Natural killer cell treated with Interleukin-12 subunit alpha and Interleukin-12 subunit beta and Interleukin-15 and Interleukin-18, amount 100 ng/mL, for 72 hours (primary cell): Measurements from ENCODE around the gene AFF3. TPM values are rescaled to one million over a fixed set of nuclear protein-coding genes. Genes with fewer than 3 reads are reported as not detected.
A peak's percentile ranks its signal among the peaks of the same experiment; 100 is the strongest.

Experiments
- ATAC-seq, 2 donors: fragments of 150-1000 bp; cut with Tn5 transposase in 1 of 2; sonication (Bioruptor Pico), chemical (Tn5 transposase) in 1 of 2; 2 replicates each; pipeline ENCODE4 v1.10.0; 2021
- DNase-seq: peaks from one replicate; pipeline ENCODE4 v3.0.0; 2022; ENCODE audit warnings: low spot score
- H3K27ac Mint-ChIP-seq, 2 donors: 1 replicate in 1 of 2; 2 replicates in 1 of 2; pipeline ENCODE4 v1.8.0; 2022; ENCODE audit warnings: mixed read lengths in 2 of 2, mild to moderate bottlenecking in 1 of 2, moderate library complexity in 1 of 2
- H3K27me3 Mint-ChIP-seq, 2 donors: 1 replicate in 1 of 2; 2 replicates in 1 of 2; pipeline ENCODE4 v1.8.0; 2022; ENCODE audit warnings: mixed read lengths in 2 of 2
- H3K36me3 Mint-ChIP-seq: one replicate; pipeline ENCODE4 v1.8.0; 2022; ENCODE audit warnings: mixed read lengths
- H3K4me1 Mint-ChIP-seq, 2 donors: 1 replicate in 1 of 2; 2 replicates in 1 of 2; pipeline ENCODE4 v1.8.0; 2022; ENCODE audit warnings: low read depth in 2 of 2, mixed read lengths in 2 of 2, mild to moderate bottlenecking in 1 of 2
- H3K4me3 Mint-ChIP-seq: one replicate; pipeline ENCODE4 v1.8.0; 2022; ENCODE audit warnings: mixed read lengths
- H3K9me3 Mint-ChIP-seq: 2 replicates; pipeline ENCODE4 v1.8.0; 2022; ENCODE audit warnings: mixed read lengths
- total RNA-seq, 2 donors: library from RNA; stranded (reverse); gene quantifications; one replicate each; pipeline ENCODE4 v1.2.3, GENCODE V29; 2022

The AFF3 gene
- total RNA-seq, 2 donors from 2014 or later: 1.5 TPM; not detected in 1

GRCh38 chr2:99797475-99797874 lies 344.9 kb downstream of the AFF3 start:
- peaks cover 7% of the 10 kb centered on the region for H3K36me3 Mint-ChIP-seq
- no peak overlapping the region for H3K27ac Mint-ChIP-seq
- H3K4me1 Mint-ChIP-seq: no peaks in the 10 kb centered on the region
- ATAC-seq (no peak), DNase-seq (no peak)
- no peak overlapping the region for H3K4me3 Mint-ChIP-seq
- peaks cover 6% of the 10 kb centered on the region for H3K9me3 Mint-ChIP-seq
- H3K27me3 Mint-ChIP-seq: peaks cover 8 to 16% of the 10 kb centered on the region in 2 donors

GRCh38 chr2:99794414-99794813 lies 348.0 kb downstream of the AFF3 start:
- DNase-seq (no peak), ATAC-seq (no peak)
- Mint-ChIP-seq H3K27me3 (peaks cover 8 to 16% of the 10 kb centered on the region in 2 donors), H3K4me3 (no peak overlapping the region), H3K9me3 (peaks cover 6% of the 10 kb centered on the region), H3K4me1 (no peaks in the 10 kb centered on the region), H3K36me3 (peaks cover 7% of the 10 kb centered on the region), H3K27ac (no peak overlapping the region)

DNA sequence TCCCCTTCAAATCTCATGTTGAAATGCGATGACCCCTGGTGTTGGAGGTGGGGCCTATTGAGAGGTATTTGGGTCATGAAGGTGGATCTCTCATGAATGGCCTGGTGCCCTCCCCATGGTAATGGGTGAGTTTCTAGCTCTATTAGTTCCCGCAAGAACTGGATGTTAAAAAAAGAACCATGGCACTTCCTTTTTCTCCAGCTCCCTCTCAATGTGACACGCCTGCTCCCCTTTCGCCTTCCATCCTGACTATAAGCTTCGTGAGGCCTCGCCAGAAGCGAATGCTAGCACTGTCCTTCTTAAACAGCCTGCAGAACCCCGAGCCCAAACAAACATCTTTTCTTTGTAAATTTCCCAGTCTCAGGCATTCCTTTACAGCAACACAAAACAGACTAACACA lies 349.4 kb downstream of the AFF3 start:
- no peak for ATAC-seq
- peaks cover 7% of the 10 kb centered on the region for H3K36me3 Mint-ChIP-seq
- DNase-seq: no peak
- no peak overlapping the region for H3K4me3 Mint-ChIP-seq
- peaks cover 8 to 16% of the 10 kb centered on the region in 2 donors for H3K27me3 Mint-ChIP-seq
- H3K27ac Mint-ChIP-seq: no peak overlapping the region
- peaks cover 6% of the 10 kb centered on the region for H3K9me3 Mint-ChIP-seq
- no peaks in the 10 kb centered on the region for H3K4me1 Mint-ChIP-seq

- Mint-ChIP-seq H3K27ac (no peak overlapping the region), H3K4me1 (no peaks in the 10 kb centered on the region), H3K36me3 (no peaks in the 10 kb centered on the region), H3K9me3 (no peaks in the 10 kb centered on the region), H3K27me3 (peaks cover 3 to 8% of the 10 kb centered on the region in 2 donors), H3K4me3 (no peak overlapping the region)
- ATAC-seq (no peak), DNase-seq (no peak)
These were observed 352.5 kb downstream of the AFF3 start for GRCh38 chr2:99789849-99790248.

DNA sequence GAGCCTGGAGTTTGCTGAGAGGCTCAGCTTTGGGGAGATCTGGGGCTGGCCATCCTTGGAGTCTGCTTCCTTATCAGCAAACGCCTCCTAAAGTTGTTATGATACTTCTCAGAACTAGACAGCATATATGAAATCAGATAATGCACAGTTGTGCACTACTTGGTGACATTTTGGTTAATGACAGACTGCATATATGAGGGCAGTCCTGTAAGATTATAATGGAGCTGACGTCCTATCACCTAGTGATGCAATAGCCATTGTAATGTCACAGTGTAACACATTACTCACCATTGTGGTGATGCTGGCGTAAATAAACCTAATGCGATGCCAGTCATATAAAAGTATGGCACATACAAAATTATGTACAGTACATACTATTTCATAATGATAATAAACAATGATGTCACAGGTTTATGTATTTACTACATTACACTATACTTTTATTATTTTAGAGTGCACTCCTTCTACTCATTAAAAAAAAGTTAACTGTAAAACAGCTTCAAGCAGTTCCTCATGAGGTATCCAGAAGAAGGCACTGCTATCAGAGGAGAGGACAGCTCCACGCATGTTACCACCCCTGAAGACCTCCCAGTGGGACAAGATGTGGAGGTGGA lies 354.5 kb downstream of the AFF3 start:
- no peaks in the 10 kb centered on the region for H3K9me3 Mint-ChIP-seq
- no peaks in the 10 kb centered on the region for H3K36me3 Mint-ChIP-seq
- H3K4me3 Mint-ChIP-seq: no peak overlapping the region
- H3K27me3 Mint-ChIP-seq: peaks cover 0 to 2% of the 10 kb centered on the region in 2 donors
- ATAC-seq (no peak), DNase-seq (no peak)
- no peak overlapping the region for H3K27ac Mint-ChIP-seq
- H3K4me1 Mint-ChIP-seq: no peaks in the 10 kb centered on the region

GRCh38 chr2:99786636-99787390 lies 355.6 kb downstream of the AFF3 start:
- DNase-seq (no peak), ATAC-seq (no peak)
- H3K4me3 Mint-ChIP-seq: no peak overlapping the region
- H3K36me3 Mint-ChIP-seq: no peaks in the 10 kb centered on the region
- no peaks in the 10 kb centered on the region for H3K4me1 Mint-ChIP-seq
- H3K27ac Mint-ChIP-seq: no peak overlapping the region
- H3K27me3 Mint-ChIP-seq: peaks cover 0 to 2% of the 10 kb centered on the region in 2 donors
- no peaks in the 10 kb centered on the region for H3K9me3 Mint-ChIP-seq

DNA sequence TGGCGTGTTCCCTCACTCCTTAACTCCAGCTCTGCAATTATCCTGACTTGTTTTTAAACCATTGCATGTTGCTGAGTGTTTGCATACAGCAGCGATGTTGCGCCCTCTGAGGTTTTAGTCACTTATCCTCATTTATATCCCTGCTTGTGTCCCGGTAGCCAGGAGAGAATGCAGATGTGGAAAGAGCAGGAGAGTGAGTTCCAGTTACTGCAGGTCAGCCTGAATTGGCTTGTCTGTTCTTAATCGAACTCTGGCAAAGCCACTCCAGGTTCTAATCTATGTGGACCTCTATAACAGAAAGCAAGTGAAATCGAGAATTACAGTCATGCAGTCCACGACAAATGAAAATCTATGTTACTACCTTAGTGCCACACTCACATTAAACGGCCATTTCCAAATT lies 357.4 kb downstream of the AFF3 start:
- no peak for ATAC-seq
- Mint-ChIP-seq H3K27me3 (peaks cover 9 to 16% of the 10 kb centered on the region in 2 donors), H3K27ac (no peak overlapping the region), H3K36me3 (no peaks in the 10 kb centered on the region), H3K4me3 (no peak overlapping the region), H3K9me3 (peaks cover 4% of the 10 kb centered on the region), H3K4me1 (no peaks in the 10 kb centered on the region)
- no peak for DNase-seq

GRCh38 chr2:99784282-99784681 lies 358.1 kb downstream of the AFF3 start:
- no peak for DNase-seq
- no peaks in the 10 kb centered on the region for H3K36me3 Mint-ChIP-seq
- H3K27ac Mint-ChIP-seq: no peak overlapping the region
- no peaks in the 10 kb centered on the region for H3K4me1 Mint-ChIP-seq
- ATAC-seq: no peak
- H3K9me3 Mint-ChIP-seq: peaks cover 4% of the 10 kb centered on the region
- H3K27me3 Mint-ChIP-seq: peaks cover 9 to 16% of the 10 kb centered on the region in 2 donors
- no peak overlapping the region for H3K4me3 Mint-ChIP-seq

DNA sequence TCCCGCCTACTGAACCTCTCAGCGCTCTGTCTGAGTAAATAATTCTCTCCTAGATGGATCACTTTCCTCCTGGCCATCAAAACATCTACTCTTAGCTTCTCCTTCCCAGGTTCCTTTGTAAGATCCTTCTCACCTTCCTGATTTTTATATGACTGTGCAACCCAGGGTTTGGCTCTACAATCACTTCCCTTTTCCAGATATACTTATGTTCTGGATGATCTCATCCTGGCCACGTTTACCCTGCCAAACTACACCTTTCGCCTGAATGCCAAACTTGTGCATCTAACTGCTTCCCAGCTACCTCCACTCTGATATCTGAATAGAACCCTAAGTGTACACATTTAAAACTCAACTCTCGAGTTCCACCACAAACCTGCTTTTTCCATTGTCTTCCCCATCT lies 362.1 kb downstream of the AFF3 start:
- H3K9me3 Mint-ChIP-seq: peaks cover 4% of the 10 kb centered on the region
- H3K36me3 Mint-ChIP-seq: no peaks in the 10 kb centered on the region
- ATAC-seq: no peak
- H3K27me3 Mint-ChIP-seq: peaks cover 9 to 21% of the 10 kb centered on the region in 2 donors
- H3K4me1 Mint-ChIP-seq: no peaks in the 10 kb centered on the region
- no peak overlapping the region for H3K27ac Mint-ChIP-seq
- no peak overlapping the region for H3K4me3 Mint-ChIP-seq
- no peak for DNase-seq

GRCh38 chr2:99779276-99779675 lies 363.1 kb downstream of the AFF3 start:
- Mint-ChIP-seq H3K27me3 (peaks cover 9 to 25% of the 10 kb centered on the region in 2 donors), H3K27ac (no peak overlapping the region), H3K36me3 (no peaks in the 10 kb centered on the region), H3K4me3 (no peak overlapping the region), H3K4me1 (no peaks in the 10 kb centered on the region), H3K9me3 (peaks cover 4% of the 10 kb centered on the region)
- ATAC-seq: no peak
- no peak for DNase-seq

- H3K4me3 Mint-ChIP-seq: no peak overlapping the region
- ATAC-seq (peak in 1 of 2 donors; percentile 53), DNase-seq (no peak)
- no peaks in the 10 kb centered on the region for H3K36me3 Mint-ChIP-seq
- H3K27me3 Mint-ChIP-seq: peaks cover 13 to 39% of the 10 kb centered on the region in 2 donors
- no peaks in the 10 kb centered on the region for H3K4me1 Mint-ChIP-seq
- H3K9me3 Mint-ChIP-seq: peaks cover 4% of the 10 kb centered on the region
- no peak overlapping the region for H3K27ac Mint-ChIP-seq
These were observed 364.6 kb downstream of the AFF3 start for GRCh38 chr2:99777656-99778290.

GRCh38 chr2:99776906-99777646 lies 365.3 kb downstream of the AFF3 start:
- H3K36me3 Mint-ChIP-seq: no peaks in the 10 kb centered on the region
- DNase-seq (no peak), ATAC-seq (peak in 1 of 2 donors; percentile 45)
- no peak overlapping the region for H3K4me3 Mint-ChIP-seq
- no peak overlapping the region for H3K27ac Mint-ChIP-seq
- peaks cover 13 to 41% of the 10 kb centered on the region in 2 donors for H3K27me3 Mint-ChIP-seq
- no peaks in the 10 kb centered on the region for H3K4me1 Mint-ChIP-seq
- peaks cover 4% of the 10 kb centered on the region for H3K9me3 Mint-ChIP-seq

- Mint-ChIP-seq H3K4me1 (no peaks in the 10 kb centered on the region), H3K4me3 (no peak overlapping the region), H3K36me3 (no peaks in the 10 kb centered on the region), H3K27me3 (peaks cover 16 to 39% of the 10 kb centered on the region in 2 donors), H3K9me3 (peaks cover 4% of the 10 kb centered on the region), H3K27ac (no peak overlapping the region)
- ATAC-seq (no peak), DNase-seq (no peak)
These were observed 366.0 kb downstream of the AFF3 start for GRCh38 chr2:99776206-99776905.
